IMR-90 (cell line): ENCODE data around the gene ARAP3.

Experiments used
- CEBPB ChIP-seq: IDR thresholded peaks from 2 replicates; pipeline ENCODE4 v1.6.1; 2012; ENCODE audit warnings: low read depth, low read length, improper control_type of control experiment
- CHD1 ChIP-seq: IDR thresholded peaks from 2 replicates; pipeline ENCODE4 v1.6.1; 2012; ENCODE audit warnings: low read depth, low read length, improper control_type of control experiment
- CTCF ChIP-seq: conservative IDR thresholded peaks from 2 replicates; pipeline ENCODE4 v1.5.1; 2012; ENCODE audit warnings: mild to moderate bottlenecking, low read depth, low read length, improper control_type of control experiment
- MAFK ChIP-seq: IDR thresholded peaks from 2 replicates; pipeline ENCODE4 v1.6.1; 2012; ENCODE audit warnings: low read depth, low read length, improper control_type of control experiment
- MAZ ChIP-seq: IDR thresholded peaks from 2 replicates; pipeline ENCODE4 v1.6.1; 2012; ENCODE audit warnings: low read depth, mild to moderate bottlenecking, low read length, improper control_type of control experiment, moderate library complexity, borderline replicate concordance
- MXI1 ChIP-seq: IDR thresholded peaks from 2 replicates; pipeline ENCODE4 v1.6.1; 2012; ENCODE audit warnings: low read depth, mild to moderate bottlenecking, low read length, moderate library complexity, borderline replicate concordance
- POLR2A ChIP-seq: IDR thresholded peaks from 2 replicates; pipeline ENCODE4 v1.6.1; 2012; ENCODE audit warnings: mild to moderate bottlenecking, low read depth, low read length
- RAD21 ChIP-seq: IDR thresholded peaks from 2 replicates; pipeline ENCODE4 v1.6.1; 2012; ENCODE audit warnings: low read length, improper control_type of control experiment
- RFX5 ChIP-seq: IDR thresholded peaks from 2 replicates; pipeline ENCODE4 v1.8.0; 2012; ENCODE audit warnings: low read depth, mild to moderate bottlenecking, low read length, moderate library complexity
- SMC3 ChIP-seq: fragments of 150-350 bp; IDR thresholded peaks from 2 replicates; pipeline ENCODE4 v1.6.1; 2016; ENCODE audit warnings: low read depth, mild to moderate bottlenecking, antibody characterized with exemption, low read length, moderate library complexity

- no peak for TF ChIP-seq CTCF
- TF ChIP-seq CEBPB: no peak
- TF ChIP-seq CHD1: no peak
- no peak for TF ChIP-seq MAZ
- no peak for TF ChIP-seq RAD21
- no peak for TF ChIP-seq SMC3
- TF ChIP-seq MAFK: no peak
- TF ChIP-seq MXI1: no peak
- no peak for TF ChIP-seq POLR2A
- TF ChIP-seq RFX5: no peak
Observed at GRCh38 chr5:141680751-141681201, 1.3 kb downstream of the ARAP3 start.
